GM18951 (cell line): Measurements from ENCODE around the gene PSPH.

ENCODE experiments used
- POLR2A ChIP-seq: IDR thresholded peaks from 4 replicates; pipeline ENCODE4 v1.6.1; 2011; ENCODE audit warnings: mild to moderate bottlenecking; ENCODE audit not compliant: insufficient read length, insufficient read depth; ENCODE audit errors: extremely low read depth
- in situ Hi-C: fragments of 300-500 bp; cut with MboI; formaldehyde crosslinking; loops from one replicate; pipeline ENCODE4 v1.12.0; 2022; ENCODE audit warnings: low sequenced_read_pairs, mixed read lengths, inconsistent platforms; ENCODE audit not compliant: unreplicated experiment

Gene PSPH

GRCh38 chr7:55965805-55966421 is 85.3 kb downstream of the PSPH start:
- no peak for TF ChIP-seq POLR2A
- in situ Hi-C loops: loop anchor here (25.0 kb wide), 2 partner anchors 329 to 679 kb away; no protein-coding TSS in a partner anchor

GRCh38 chr7:55965100-55965470 is 86.2 kb downstream of the PSPH start:
- in situ Hi-C loops: loop anchor here (25.0 kb wide), 2 partner anchors 328 to 678 kb away; no protein-coding TSS in a partner anchor
- TF ChIP-seq POLR2A: no peak

GRCh38 chr7:55964261-55965099 is 86.8 kb downstream of the PSPH start, which contains the start of gene NIPSNAP2:
Gene NIPSNAP2, plus strand, starts transcription at chr7:55964585. Its CDS starts 25 bp downstream, at chr7:55964610.
- TF ChIP-seq POLR2A: peak; percentile 88
- in situ Hi-C loops: loop anchor here (25.0 kb wide), 2 partner anchors 327 to 677 kb away; no protein-coding TSS in a partner anchor

GRCh38 chr7:55963584-55964168 is 87.6 kb downstream of the PSPH start:
- in situ Hi-C loops: loop anchor here (25.0 kb wide), 2 partner anchors 326 to 676 kb away; no protein-coding TSS in a partner anchor
- no peak for TF ChIP-seq POLR2A

GRCh38 chr7:55962014-55962413 is 89.2 kb downstream of the PSPH start:
- TF ChIP-seq POLR2A: no peak
- in situ Hi-C loops: loop anchor here (25.0 kb wide), 2 partner anchors 325 to 675 kb away; no protein-coding TSS in a partner anchor
